Lower leg skin (tissue), 3 donors: ENCODE data around the gene FNIP2.

Experiments
- POLR2A ChIP-seq, 2 donors: fragments of 450-650 bp; IDR thresholded peaks; one replicate each; pipeline ENCODE4 v1.6.1; 2016 to 2017; ENCODE audit warnings: antibody characterized with exemption in 2 of 2, mild to moderate bottlenecking in 1 of 2, moderate library complexity in 1 of 2
- TF ChIP-seq, protein P1 (sequence below), 3 donors: fragments of 450-650 bp; IDR thresholded peaks; one replicate each; pipeline ENCODE4 v1.5.1; 2016; ENCODE audit warnings: antibody characterized with exemption in 3 of 3, mild to moderate bottlenecking in 3 of 3, moderate library complexity in 2 of 3

DNA sequence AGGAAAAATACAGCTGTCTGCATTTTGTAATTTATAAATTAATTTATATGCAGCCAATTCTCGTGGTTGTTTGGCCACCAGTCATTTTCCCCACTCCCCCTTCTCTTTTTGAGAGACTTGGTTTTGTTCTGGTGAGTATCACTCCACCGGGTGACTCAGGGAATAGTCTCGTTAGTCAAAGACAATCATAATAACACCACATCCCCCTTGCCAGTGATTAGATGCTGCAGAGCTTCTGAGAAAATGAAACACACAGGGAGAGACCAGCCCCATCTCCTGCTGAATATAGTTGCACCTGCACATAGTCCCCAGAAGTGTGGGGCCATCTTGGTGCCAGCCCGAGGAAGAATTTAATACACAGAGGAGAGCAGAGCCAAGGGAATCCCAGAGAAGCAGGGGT, 8.0 kb upstream of the FNIP2 start:
- TF ChIP-seq, protein P1, sequence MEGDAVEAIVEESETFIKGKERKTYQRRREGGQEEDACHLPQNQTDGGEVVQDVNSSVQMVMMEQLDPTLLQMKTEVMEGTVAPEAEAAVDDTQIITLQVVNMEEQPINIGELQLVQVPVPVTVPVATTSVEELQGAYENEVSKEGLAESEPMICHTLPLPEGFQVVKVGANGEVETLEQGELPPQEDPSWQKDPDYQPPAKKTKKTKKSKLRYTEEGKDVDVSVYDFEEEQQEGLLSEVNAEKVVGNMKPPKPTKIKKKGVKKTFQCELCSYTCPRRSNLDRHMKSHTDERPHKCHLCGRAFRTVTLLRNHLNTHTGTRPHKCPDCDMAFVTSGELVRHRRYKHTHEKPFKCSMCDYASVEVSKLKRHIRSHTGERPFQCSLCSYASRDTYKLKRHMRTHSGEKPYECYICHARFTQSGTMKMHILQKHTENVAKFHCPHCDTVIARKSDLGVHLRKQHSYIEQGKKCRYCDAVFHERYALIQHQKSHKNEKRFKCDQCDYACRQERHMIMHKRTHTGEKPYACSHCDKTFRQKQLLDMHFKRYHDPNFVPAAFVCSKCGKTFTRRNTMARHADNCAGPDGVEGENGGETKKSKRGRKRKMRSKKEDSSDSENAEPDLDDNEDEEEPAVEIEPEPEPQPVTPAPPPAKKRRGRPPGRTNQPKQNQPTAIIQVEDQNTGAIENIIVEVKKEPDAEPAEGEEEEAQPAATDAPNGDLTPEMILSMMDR (IDR thresholded peaks at IDR 0.05), result no peak
- TF ChIP-seq POLR2A (IDR thresholded peaks at IDR 0.05), result no peak
